ENCODE results near the gene TARS1. TPM values are rescaled to one million over a fixed set of nuclear protein-coding genes. Genes with fewer than 3 reads are reported as not detected.
A peak's percentile ranks its signal among the peaks of the same experiment; 100 is the strongest.

Gene TARS1
- total and polyA plus RNA-seq, 2 donors from 2014 or later = 66.0 to 99.5 TPM

DNA sequence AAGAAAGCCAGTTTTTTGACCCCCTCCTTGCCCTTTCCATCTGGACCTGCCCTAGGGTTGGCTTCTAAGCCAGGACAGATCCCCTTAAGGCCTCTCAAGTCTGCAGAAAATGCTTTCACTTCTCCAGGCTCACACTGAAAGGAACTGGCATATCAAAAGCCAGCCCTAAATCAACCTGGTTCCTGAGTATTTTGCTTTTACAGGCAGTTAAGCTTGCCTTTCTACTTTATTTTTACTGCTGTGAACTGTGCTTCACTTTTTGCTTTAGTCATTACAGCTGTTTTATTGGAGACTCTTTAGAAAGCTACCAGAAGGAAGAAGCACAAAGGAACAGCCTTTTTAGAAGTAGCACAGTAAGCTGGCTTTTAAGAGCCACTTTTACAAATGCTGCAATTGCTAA lies 5.0 kb downstream of the TARS1 start:
- Histone ChIP-seq H3K27me3 (ENCODE audit: control insufficient read depth, insufficient read depth, low read length) (no peaks in the 10 kb centered on the region), H3K36me3 (ENCODE audit: control insufficient read depth in 2 of 3, insufficient read depth in 3 of 3, low read length in 3 of 3) (peaks cover 2 to 20% (median 14%) of the 10 kb centered on the region in 3 donors), H3K4me3 (ENCODE audit: low read length in 3 of 3) (no peak overlapping the region), H3K9ac (ENCODE audit: low read length in 3 of 3) (no peak overlapping the region), H3K27ac (ENCODE audit: low read depth in 2 of 2, low read length in 2 of 2) (no peak overlapping the region), H3K4me1 (ENCODE audit: control insufficient read depth in 2 of 3, insufficient read depth in 2 of 3, low read depth in 1 of 3, low read length in 3 of 3) (peaks cover 5 to 16% (median 10%) of the 10 kb centered on the region in 3 donors), H3K9me3 (ENCODE audit: control insufficient read depth in 2 of 3, insufficient read depth in 1 of 3, low read length in 3 of 3) (no peaks in the 10 kb centered on the region)
- intact Hi-C loops (cut with DNase I) = no loop called here
- FAIRE-seq = no peak
- no peak for TF ChIP-seq CTCF (IDR thresholded peaks at IDR 0.05; ENCODE audit: borderline replicate concordance, extremely low read depth, insufficient read depth)
- peak in 2 of 5 donors; percentile 28 to 77 for DNase-seq

GRCh38 chr5:33448118-33448517 lies 7.4 kb downstream of the TARS1 start:
- H3K36me3 ChIP-seq (ENCODE audit: control insufficient read depth in 2 of 3, insufficient read depth in 3 of 3, low read length in 3 of 3) = peaks cover 2 to 23% (median 17%) of the 10 kb centered on the region in 3 donors
- H3K4me3 ChIP-seq (ENCODE audit: low read length in 3 of 3) = no peak overlapping the region
- H3K27ac ChIP-seq (ENCODE audit: low read depth in 2 of 2, low read length in 2 of 2) = no peak overlapping the region
- FAIRE-seq (no peak), DNase-seq (no peak)
- H3K4me1 ChIP-seq (ENCODE audit: control insufficient read depth in 2 of 3, insufficient read depth in 2 of 3, low read depth in 1 of 3, low read length in 3 of 3) = peaks cover 0 to 6% (median 0%) of the 10 kb centered on the region in 3 donors
- intact Hi-C loops (cut with DNase I) = no loop called here
- H3K9ac ChIP-seq (ENCODE audit: low read length in 3 of 3) = no peak overlapping the region
- no peaks in the 10 kb centered on the region for H3K9me3 ChIP-seq (ENCODE audit: control insufficient read depth in 2 of 3, insufficient read depth in 1 of 3, low read length in 3 of 3)
- TF ChIP-seq CTCF (IDR thresholded peaks at IDR 0.05; ENCODE audit: borderline replicate concordance, extremely low read depth, insufficient read depth) = no peak
- no peaks in the 10 kb centered on the region for H3K27me3 ChIP-seq (ENCODE audit: control insufficient read depth, insufficient read depth, low read length)

DNA sequence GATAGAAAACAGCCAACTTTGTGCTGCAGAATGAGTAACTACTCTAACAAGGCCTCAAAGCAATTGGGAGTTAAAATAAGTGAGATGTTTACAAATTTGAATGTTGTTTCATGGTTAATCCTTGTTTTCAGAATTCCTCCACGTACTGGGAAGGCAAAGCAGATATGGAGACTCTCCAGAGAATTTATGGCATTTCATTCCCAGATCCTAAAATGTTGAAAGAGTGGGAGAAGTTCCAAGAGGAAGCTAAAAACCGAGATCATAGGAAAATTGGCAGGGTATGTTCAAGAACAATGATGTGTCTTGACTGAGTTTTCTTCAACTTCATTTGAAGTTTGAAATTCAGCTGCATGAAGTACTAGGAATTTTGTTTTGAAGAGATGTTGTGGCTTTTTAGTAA lies 16.4 kb downstream of the TARS1 start:
- H3K27ac ChIP-seq (ENCODE audit: low read depth in 2 of 2, low read length in 2 of 2) = no peak overlapping the region
- FAIRE-seq (no peak), DNase-seq (no peak)
- no peak for TF ChIP-seq CTCF (IDR thresholded peaks at IDR 0.05; ENCODE audit: borderline replicate concordance, extremely low read depth, insufficient read depth)
- H3K27me3 ChIP-seq (ENCODE audit: control insufficient read depth, insufficient read depth, low read length) = no peaks in the 10 kb centered on the region
- intact Hi-C loops (cut with DNase I) = no loop called here
- H3K4me3 ChIP-seq (ENCODE audit: low read length in 3 of 3) = no peak overlapping the region
- H3K4me1 ChIP-seq (ENCODE audit: control insufficient read depth in 2 of 3, insufficient read depth in 2 of 3, low read depth in 1 of 3, low read length in 3 of 3) = no peaks in the 10 kb centered on the region
- H3K36me3 ChIP-seq (ENCODE audit: control insufficient read depth in 2 of 3, insufficient read depth in 3 of 3, low read length in 3 of 3) = peaks cover 9 to 71% (median 43%) of the 10 kb centered on the region in 3 donors
- no peak overlapping the region for H3K9ac ChIP-seq (ENCODE audit: low read length in 3 of 3)
- no peaks in the 10 kb centered on the region for H3K9me3 ChIP-seq (ENCODE audit: control insufficient read depth in 2 of 3, insufficient read depth in 1 of 3, low read length in 3 of 3)

DNA sequence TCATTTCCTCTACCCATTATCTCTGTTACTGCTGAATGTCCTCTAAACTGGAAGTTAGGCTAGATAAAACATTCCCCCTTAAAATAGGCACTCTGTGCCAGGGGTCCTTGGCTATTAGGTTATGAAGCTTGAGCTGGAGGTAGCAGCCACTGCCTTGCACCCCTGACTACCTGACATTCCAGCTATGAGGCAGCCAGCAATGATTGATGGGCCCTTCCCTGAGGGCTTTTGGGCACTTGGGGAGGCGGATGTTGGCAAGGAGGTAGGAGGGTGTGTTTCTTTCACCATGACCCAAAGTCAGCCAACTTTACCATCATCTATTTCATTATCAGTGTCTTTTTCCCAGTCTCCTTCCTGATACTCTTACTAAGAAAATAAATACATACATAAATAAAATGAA lies 17.1 kb downstream of the TARS1 start:
- Histone ChIP-seq H3K27ac (ENCODE audit: low read depth in 2 of 2, low read length in 2 of 2) (no peak overlapping the region), H3K9ac (ENCODE audit: low read length in 3 of 3) (no peak overlapping the region), H3K4me1 (ENCODE audit: control insufficient read depth in 2 of 3, insufficient read depth in 2 of 3, low read depth in 1 of 3, low read length in 3 of 3) (no peaks in the 10 kb centered on the region), H3K36me3 (ENCODE audit: control insufficient read depth in 2 of 3, insufficient read depth in 3 of 3, low read length in 3 of 3) (peaks cover 7 to 69% (median 45%) of the 10 kb centered on the region in 3 donors), H3K4me3 (ENCODE audit: low read length in 3 of 3) (no peak overlapping the region), H3K27me3 (ENCODE audit: control insufficient read depth, insufficient read depth, low read length) (no peaks in the 10 kb centered on the region), H3K9me3 (ENCODE audit: control insufficient read depth in 2 of 3, insufficient read depth in 1 of 3, low read length in 3 of 3) (no peaks in the 10 kb centered on the region)
- no peak for TF ChIP-seq CTCF (IDR thresholded peaks at IDR 0.05; ENCODE audit: borderline replicate concordance, extremely low read depth, insufficient read depth)
- intact Hi-C loops (cut with DNase I) = no loop called here
- DNase-seq (no peak), FAIRE-seq (no peak)
